Adipocyte (in vitro differentiated cells): ENCODE data around the gene PTPN14.

Experiments used
- DNase-seq: peaks from one replicate; pipeline ENCODE4 v3.0.0-alpha.2; 2015; ENCODE audit warnings: low read depth
- H3K27me3 ChIP-seq: replicated peaks from 2 replicates; pipeline ENCODE4 v1.7.0; 2013; ENCODE audit warnings: mild to moderate bottlenecking, low read length, moderate library complexity; ENCODE audit not compliant: control insufficient read depth, insufficient read depth
- H3K36me3 ChIP-seq: 2 replicates; pipeline ENCODE4 v1.7.0; 2013; ENCODE audit warnings: low read length, mild to moderate bottlenecking, moderate library complexity; ENCODE audit not compliant: control insufficient read depth, insufficient read depth, severe bottlenecking
- H3K4me1 ChIP-seq: 2 replicates; pipeline ENCODE4 v1.7.0; 2013; ENCODE audit warnings: mild to moderate bottlenecking, low read length, moderate library complexity; ENCODE audit not compliant: control insufficient read depth, insufficient read depth
- H3K4me3 ChIP-seq: 2 replicates; pipeline ENCODE4 v1.7.0; 2013; ENCODE audit warnings: mild to moderate bottlenecking, low read length, moderate library complexity
- H3K9ac ChIP-seq: 2 replicates; pipeline ENCODE4 v1.7.0; 2013; ENCODE audit warnings: mild to moderate bottlenecking, low read length, moderate library complexity
- H3K9me3 ChIP-seq: 2 replicates; pipeline ENCODE4 v1.7.0; 2013; ENCODE audit warnings: mild to moderate bottlenecking, low read length, moderate library complexity; ENCODE audit not compliant: control insufficient read depth

Gene PTPN14

DNA sequence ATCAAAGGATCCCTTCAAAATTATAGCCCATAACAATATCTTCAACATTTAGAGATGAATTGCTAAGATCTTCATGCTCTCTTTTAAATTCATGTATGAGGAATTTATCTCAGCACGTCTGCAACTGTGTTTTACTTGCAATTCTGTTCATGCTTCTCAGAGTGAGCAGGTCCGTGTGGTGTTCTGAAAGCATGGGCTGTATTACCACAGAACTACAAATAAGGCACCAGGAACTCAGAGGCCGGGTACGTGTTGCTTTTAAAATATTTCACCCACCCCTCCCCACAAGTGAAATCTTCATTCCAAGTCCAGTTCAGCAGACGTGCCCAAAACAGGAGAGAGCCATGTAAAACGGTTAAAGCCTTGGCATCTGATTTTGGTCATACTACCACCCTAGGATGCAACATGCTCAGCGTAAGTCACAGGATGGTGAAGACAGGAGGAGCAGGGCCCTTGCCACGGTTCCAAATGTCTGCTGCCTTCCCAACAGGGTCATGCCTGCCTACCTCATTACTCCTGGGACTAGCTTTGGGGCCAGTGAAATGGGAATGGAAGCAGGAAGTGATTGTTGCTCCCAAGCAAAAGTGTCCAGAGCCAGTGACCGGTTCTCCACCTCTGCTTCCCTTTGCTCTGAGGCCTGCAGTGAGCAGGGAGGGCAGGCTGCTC lies 133.7 kb downstream of the PTPN14 start:
- Histone ChIP-seq H3K4me3 (no peak overlapping the region), H3K9me3 (no peaks in the 10 kb centered on the region), H3K9ac (no peak overlapping the region), H3K36me3 (no peaks in the 10 kb centered on the region), H3K4me1 (peaks cover 39% of the 10 kb centered on the region), H3K27me3 (no peaks in the 10 kb centered on the region)
- no peak for DNase-seq

DNA sequence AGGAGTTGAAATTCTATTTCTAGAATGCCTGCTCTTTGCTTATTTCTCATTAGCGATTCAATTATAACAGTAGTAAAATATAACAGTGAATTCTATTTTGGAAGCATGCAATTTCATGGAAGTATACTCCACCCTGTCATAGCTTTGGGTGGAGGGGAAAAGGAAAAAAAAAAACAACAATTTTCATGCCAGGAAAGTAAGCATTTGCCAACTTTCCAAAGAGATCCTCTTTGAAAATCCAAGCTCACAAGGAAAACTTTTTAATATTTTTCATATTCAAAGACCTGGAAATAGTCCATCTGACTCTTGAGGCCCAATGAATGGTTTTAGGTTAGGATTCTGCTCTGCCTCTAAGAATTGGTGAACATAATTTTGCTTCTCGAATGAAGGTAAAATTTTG lies 134.5 kb downstream of the PTPN14 start:
- H3K9me3 ChIP-seq, result no peaks in the 10 kb centered on the region
- H3K36me3 ChIP-seq, result no peaks in the 10 kb centered on the region
- no peak overlapping the region for H3K4me3 ChIP-seq
- H3K4me1 ChIP-seq, result peaks cover 39% of the 10 kb centered on the region
- no peaks in the 10 kb centered on the region for H3K27me3 ChIP-seq
- no peak for DNase-seq
- no peak overlapping the region for H3K9ac ChIP-seq

- H3K9ac ChIP-seq, result no peak overlapping the region
- no peaks in the 10 kb centered on the region for H3K9me3 ChIP-seq
- H3K4me1 ChIP-seq, result peaks cover 39% of the 10 kb centered on the region
- H3K4me3 ChIP-seq, result peak overlapping the region; percentile 30
- no peaks in the 10 kb centered on the region for H3K36me3 ChIP-seq
- no peaks in the 10 kb centered on the region for H3K27me3 ChIP-seq
- peak; percentile 33 for DNase-seq
Measured at GRCh38 chr1:214416417-214416816, 135.0 kb downstream of the PTPN14 start.

DNA sequence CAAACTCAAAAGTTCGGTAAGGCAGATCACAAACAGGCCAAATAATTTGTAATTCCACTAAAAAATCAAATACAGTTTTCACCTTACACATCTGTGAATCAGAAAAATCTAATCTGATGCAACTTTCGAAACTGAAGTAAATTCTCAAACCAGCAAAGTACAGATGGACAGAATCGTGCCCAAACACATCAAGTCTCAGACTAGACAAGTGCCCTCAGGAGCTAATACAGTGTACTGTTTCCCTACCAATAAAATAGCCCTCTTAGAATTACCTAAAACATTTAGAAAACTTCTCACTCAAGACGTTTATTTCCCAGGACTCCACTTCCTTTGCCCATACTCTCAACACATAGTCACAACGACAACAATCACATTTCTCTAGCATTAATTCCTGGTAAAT lies 136.3 kb downstream of the PTPN14 start:
- H3K4me1 ChIP-seq, result peaks cover 39% of the 10 kb centered on the region
- no peak for DNase-seq
- H3K36me3 ChIP-seq, result peaks cover 11% of the 10 kb centered on the region
- no peak overlapping the region for H3K9ac ChIP-seq
- H3K4me3 ChIP-seq, result no peak overlapping the region
- H3K9me3 ChIP-seq, result peaks cover 6% of the 10 kb centered on the region
- no peaks in the 10 kb centered on the region for H3K27me3 ChIP-seq

GRCh38 chr1:214414691-214415090 lies 136.7 kb downstream of the PTPN14 start:
- Histone ChIP-seq H3K27me3 (no peaks in the 10 kb centered on the region), H3K9me3 (peaks cover 6% of the 10 kb centered on the region), H3K4me1 (peaks cover 38% of the 10 kb centered on the region), H3K4me3 (no peak overlapping the region), H3K36me3 (peaks cover 15% of the 10 kb centered on the region), H3K9ac (no peak overlapping the region)
- no peak for DNase-seq

DNA sequence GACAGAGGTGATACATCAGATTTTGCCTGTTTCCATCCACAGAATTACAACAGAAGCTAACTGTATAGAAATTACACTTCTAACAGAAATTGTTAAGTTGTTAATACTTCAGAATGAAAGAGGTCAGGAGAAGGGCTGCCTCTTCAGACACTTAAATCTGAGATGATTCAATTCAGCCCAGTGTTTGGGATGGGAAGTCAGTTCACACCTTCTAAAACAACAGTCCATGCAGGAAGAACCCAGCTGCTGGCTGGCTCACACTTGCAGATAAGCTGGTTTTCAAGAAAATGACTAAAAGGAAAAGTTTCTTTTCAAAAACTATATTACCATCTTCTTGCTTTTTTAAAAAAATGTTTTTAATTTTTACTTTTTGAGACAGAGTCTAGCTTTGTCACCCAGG lies 138.1 kb downstream of the PTPN14 start:
- Histone ChIP-seq H3K4me3 (no peak overlapping the region), H3K4me1 (peaks cover 25% of the 10 kb centered on the region), H3K27me3 (no peaks in the 10 kb centered on the region), H3K9me3 (peaks cover 6% of the 10 kb centered on the region), H3K9ac (no peak overlapping the region), H3K36me3 (peaks cover 27% of the 10 kb centered on the region)
- no peak for DNase-seq

GRCh38 chr1:214404571-214405213 lies 146.7 kb downstream of the PTPN14 start:
- H3K27me3 ChIP-seq, result no peaks in the 10 kb centered on the region
- H3K4me1 ChIP-seq, result peaks cover 12% of the 10 kb centered on the region
- no peak overlapping the region for H3K9ac ChIP-seq
- no peak overlapping the region for H3K4me3 ChIP-seq
- no peak for DNase-seq
- no peaks in the 10 kb centered on the region for H3K9me3 ChIP-seq
- H3K36me3 ChIP-seq, result peaks cover 33% of the 10 kb centered on the region

DNA sequence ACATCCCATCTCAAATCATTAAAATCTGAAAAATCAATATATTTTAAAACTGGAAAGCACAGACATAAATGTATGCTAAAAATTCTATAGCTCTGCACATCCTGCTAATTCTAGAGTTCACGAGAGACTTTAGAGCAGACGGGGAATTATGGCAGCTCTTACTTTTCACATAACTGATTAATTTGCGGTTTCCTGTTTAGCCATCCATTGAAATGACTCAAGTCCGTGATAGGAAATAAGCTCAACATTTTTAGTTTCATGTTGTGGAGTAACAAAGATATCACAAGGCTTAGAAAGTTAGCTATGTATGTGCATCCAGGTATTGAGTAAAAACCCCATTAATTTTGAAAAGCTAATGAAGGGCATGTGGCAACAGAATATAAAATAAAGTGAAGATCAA lies 147.2 kb downstream of the PTPN14 start:
- Histone ChIP-seq H3K36me3 (peaks cover 32% of the 10 kb centered on the region), H3K9me3 (no peaks in the 10 kb centered on the region), H3K4me3 (no peak overlapping the region), H3K4me1 (peaks cover 12% of the 10 kb centered on the region), H3K9ac (no peak overlapping the region), H3K27me3 (no peaks in the 10 kb centered on the region)
- DNase-seq, result peak; percentile 28

- Histone ChIP-seq H3K9ac (no peak overlapping the region), H3K36me3 (peaks cover 25% of the 10 kb centered on the region)
- DNase-seq, result no peak
Measured at GRCh38 chr1:214403431-214403830, 148.0 kb downstream of the PTPN14 start.

DNA sequence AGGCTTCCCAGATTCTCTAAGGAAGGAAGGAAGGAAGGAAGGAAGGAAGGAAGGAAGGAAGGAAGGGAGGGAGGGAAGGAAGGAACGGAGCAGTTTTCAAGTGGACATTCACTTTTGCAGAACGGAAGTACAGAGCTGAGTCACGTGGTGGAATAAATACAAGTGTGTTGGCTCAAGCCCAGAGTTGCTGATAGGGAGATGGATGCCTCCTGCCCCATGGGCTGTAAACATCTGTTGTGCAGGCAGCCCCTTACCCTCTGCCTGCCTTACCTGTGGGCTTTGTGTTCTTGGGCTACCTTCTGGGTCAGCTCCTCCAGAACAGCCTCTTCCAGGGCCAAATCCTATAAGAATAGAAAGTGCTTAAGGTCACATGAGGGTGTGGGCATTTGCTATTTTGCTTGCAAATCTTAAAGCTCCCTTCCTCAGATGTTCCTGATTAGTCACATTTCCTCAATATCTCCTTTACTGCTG lies 148.8 kb downstream of the PTPN14 start:
- H3K9me3 ChIP-seq, result no peaks in the 10 kb centered on the region
- H3K9ac ChIP-seq, result no peak overlapping the region
- H3K36me3 ChIP-seq, result peaks cover 32% of the 10 kb centered on the region

More at GRCh38 chr1:214403431-214403830, 148.0 kb downstream of the PTPN14 start:
- H3K27me3 ChIP-seq, result no peaks in the 10 kb centered on the region
- no peaks in the 10 kb centered on the region for H3K9me3 ChIP-seq
- peaks cover 12% of the 10 kb centered on the region for H3K4me1 ChIP-seq
- no peak overlapping the region for H3K4me3 ChIP-seq

GRCh38 chr1:214401666-214402065 lies 149.7 kb downstream of the PTPN14 start:
- Histone ChIP-seq H3K4me1 (peaks cover 12% of the 10 kb centered on the region), H3K36me3 (peaks cover 42% of the 10 kb centered on the region), H3K4me3 (no peak overlapping the region), H3K9me3 (no peaks in the 10 kb centered on the region), H3K27me3 (no peaks in the 10 kb centered on the region), H3K9ac (no peak overlapping the region)
- DNase-seq, result no peak

More for the DNA sequence above, 148.8 kb downstream of the PTPN14 start:
- Histone ChIP-seq H3K27me3 (no peaks in the 10 kb centered on the region), H3K4me1 (peaks cover 12% of the 10 kb centered on the region), H3K4me3 (no peak overlapping the region)
- DNase-seq, result no peak
